Measurements from ENCODE around the gene ACTG2.
"Not testable (repeated sequence)": the region's sequence is repeated elsewhere in the genome, so short reads cannot be mapped to it uniquely, and the experiment has no call there.

Gene ACTG2

GRCh38 chr2:73938718-73939352, 46.0 kb downstream of the ACTG2 start:
- DNase-seq, result peak in 1 of 2 donors; percentile 27

GRCh38 chr2:73939419-73939818, 46.6 kb downstream of the ACTG2 start:
- DNase-seq, result peak; percentile 28 to 40

GRCh38 chr2:73940066-73940465, 47.3 kb downstream of the ACTG2 start:
- not testable (repeated sequence) for DNase-seq

GRCh38 chr2:73942664-73943063, 49.9 kb downstream of the ACTG2 start:
- DNase-seq, result no peak

- no peak for DNase-seq
Measured at GRCh38 chr2:73944714-73945113, 51.9 kb downstream of the ACTG2 start.

- no peak for DNase-seq
Measured at GRCh38 chr2:73946215-73946614, 53.4 kb downstream of the ACTG2 start.

GRCh38 chr2:73946666-73947065, 53.9 kb downstream of the ACTG2 start:
- DNase-seq, result no peak

- no peak for DNase-seq
Measured at GRCh38 chr2:73947412-73948018, 54.7 kb downstream of the ACTG2 start.

- no peak for DNase-seq
Measured at GRCh38 chr2:73949802-73950201, 57.0 kb downstream of the ACTG2 start.

GRCh38 chr2:73952499-73953446, 60.0 kb downstream of the ACTG2 start:
- peak in 1 of 2 donors; percentile 51 for DNase-seq

GRCh38 chr2:73956218-73956865, 63.5 kb downstream of the ACTG2 start:
- DNase-seq, result no peak

- DNase-seq, result no peak
Measured at GRCh38 chr2:73961274-73961673, 68.5 kb downstream of the ACTG2 start.

- DNase-seq, result no peak
Measured at GRCh38 chr2:73961823-73962615, 69.2 kb downstream of the ACTG2 start.

- DNase-seq, result no peak
Measured at GRCh38 chr2:73962798-73963197, 70.0 kb downstream of the ACTG2 start.

- DNase-seq, result no peak
Measured at GRCh38 chr2:73963385-73964120, 70.7 kb downstream of the ACTG2 start.

GRCh38 chr2:73964223-73964622, 71.4 kb downstream of the ACTG2 start:
- DNase-seq, result no peak

GRCh38 chr2:73965053-73965452, 72.2 kb downstream of the ACTG2 start:
- no peak for DNase-seq

- DNase-seq, result no peak
Measured at GRCh38 chr2:73968357-73968937, 75.6 kb downstream of the ACTG2 start.

- no peak for DNase-seq
Measured at GRCh38 chr2:73969356-73969755, 76.5 kb downstream of the ACTG2 start.
